ENCODE data around the gene MSMP.

DNA sequence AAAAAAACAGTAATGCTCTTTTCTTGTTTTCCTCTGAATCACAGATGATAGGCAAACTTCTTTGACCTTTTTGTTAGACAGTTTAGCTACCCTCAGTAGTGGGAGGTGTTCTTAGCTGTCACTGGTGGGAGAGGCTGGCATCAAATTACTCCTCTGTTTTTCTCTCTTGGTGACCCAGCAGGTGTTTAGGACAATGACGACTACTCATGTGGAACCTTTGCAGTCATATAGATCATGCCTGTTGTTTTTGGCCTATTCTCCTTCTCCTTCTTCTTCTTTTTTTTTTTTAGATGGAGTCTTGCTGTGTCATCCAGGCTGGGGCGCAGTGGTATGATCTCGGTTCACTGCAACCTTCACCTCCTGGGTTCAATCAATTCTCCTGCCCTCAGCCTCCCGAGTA lies 21.9 kb upstream of the MSMP start:
- no peak for TF ChIP-seq POLR2AphosphoS5 (IDR thresholded peaks at IDR 0.05; ENCODE audit: borderline replicate concordance, low read depth, low read length)
- TF ChIP-seq EZH2 (IDR thresholded peaks at IDR 0.05) = no peak
- TF ChIP-seq FOXP2 (optimal IDR thresholded peaks at IDR 0.05; ENCODE audit: control extremely low read depth, extremely low read length, insufficient read depth) = no peak

All from SK-N-MC (cell line).